ENCODE measurements around the gene RDH8. TPM values are rescaled to one million over a fixed set of nuclear protein-coding genes. Genes with fewer than 3 reads are reported as not detected.

RDH8 gene
- total and polyA plus RNA-seq, 4 donors: not detected

DNA sequence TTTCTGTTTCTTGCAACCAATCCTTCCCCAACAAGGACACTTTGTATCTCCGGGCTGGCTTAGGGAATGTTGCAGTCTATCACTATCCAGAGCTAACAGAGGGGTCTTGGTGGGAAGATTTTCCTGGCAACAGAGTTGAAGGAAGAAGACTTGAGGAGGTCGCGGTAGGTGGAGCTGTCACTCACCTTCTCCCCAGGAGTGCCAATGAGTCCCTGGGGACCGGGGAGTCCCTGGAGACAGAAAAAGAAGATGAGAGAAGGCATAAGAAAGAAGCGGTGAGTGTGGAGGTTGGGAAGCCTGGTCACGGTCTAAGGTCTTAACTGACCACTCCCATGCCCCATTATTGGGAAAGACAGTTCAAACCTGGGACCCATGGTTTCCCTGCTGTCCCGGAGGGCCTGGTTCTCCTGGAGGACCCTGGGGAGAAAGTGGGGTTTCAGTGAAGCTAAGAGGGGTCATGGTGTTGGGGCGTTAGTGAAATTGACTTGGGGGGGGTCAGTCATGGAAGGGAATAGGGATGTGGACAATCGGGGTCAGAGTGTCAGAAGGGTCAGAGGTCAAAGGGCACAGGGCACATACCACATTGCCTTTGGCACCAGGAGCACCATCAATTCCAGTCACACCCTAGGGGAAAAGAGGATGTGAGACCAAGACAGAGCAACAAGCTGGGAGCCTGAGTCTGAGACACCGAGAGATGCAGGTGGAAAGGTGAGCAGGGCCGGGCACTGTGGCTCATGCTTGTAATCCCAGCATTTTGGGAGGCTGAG is 21.7 kb upstream of the RDH8 start:
- 76% methylated on average over 11 of the region's 11 CpGs for WGBS
- H3K9ac ChIP-seq (ENCODE audit: low read depth in 1 of 2, low read length in 2 of 2): no peak overlapping the region
- H3K4me1 ChIP-seq (ENCODE audit: control insufficient read depth in 4 of 4, insufficient read depth in 4 of 4, low read length in 3 of 4): no peaks in the 10 kb centered on the region
- no peaks in the 10 kb centered on the region for H3K27me3 ChIP-seq (ENCODE audit: control insufficient read depth in 4 of 4, insufficient read depth in 4 of 4, low read length in 3 of 4)
- H3K27ac ChIP-seq (ENCODE audit: low read depth in 1 of 2, low read length in 2 of 2): no peak overlapping the region
- no peak overlapping the region for H3K4me3 ChIP-seq (ENCODE audit: low read depth in 1 of 3, low read length in 3 of 3)
- DNase-seq (ENCODE audit: low spot score): no peak
- no peaks in the 10 kb centered on the region for H3K9me3 ChIP-seq (ENCODE audit: control insufficient read depth in 4 of 4, low read length in 3 of 4)
- H3K36me3 ChIP-seq (ENCODE audit: control insufficient read depth in 4 of 4, insufficient read depth in 3 of 4, low read depth in 1 of 4, low read length in 3 of 4): peaks cover 0 to 3% (median 0%) of the 10 kb centered on the region in 4 donors
- no peak for TF ChIP-seq RXRA (IDR thresholded peaks at IDR 0.05)
- TF ChIP-seq NR2F2 (IDR thresholded peaks at IDR 0.05): peak; percentile 24

DNA sequence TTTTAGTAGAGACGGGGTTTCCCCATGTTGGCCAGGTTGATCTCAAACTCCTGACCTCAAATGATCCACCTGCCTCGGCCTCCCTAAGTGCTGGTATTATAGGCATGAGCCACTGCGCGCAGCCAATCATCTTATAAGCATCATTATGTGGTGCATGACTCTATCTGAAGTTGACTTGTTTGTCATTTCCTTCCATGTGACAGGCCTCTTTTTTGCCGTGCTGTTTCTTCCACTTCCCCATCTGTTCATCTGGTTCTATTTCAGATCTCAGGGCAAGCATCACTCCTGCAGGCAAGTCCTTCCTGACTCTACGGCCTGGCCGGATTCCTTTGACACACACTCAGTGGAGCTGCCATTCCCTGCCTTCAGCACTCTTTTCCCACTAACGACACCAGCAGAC is 18.2 kb upstream of the RDH8 start:
- no peak overlapping the region for H3K4me3 ChIP-seq (ENCODE audit: low read depth in 1 of 3, low read length in 3 of 3)
- no peaks in the 10 kb centered on the region for H3K27me3 ChIP-seq (ENCODE audit: control insufficient read depth in 4 of 4, insufficient read depth in 4 of 4, low read length in 3 of 4)
- no peaks in the 10 kb centered on the region for H3K9me3 ChIP-seq (ENCODE audit: control insufficient read depth in 4 of 4, low read length in 3 of 4)
- no peak for DNase-seq (ENCODE audit: low spot score)
- peaks cover 0 to 3% (median under 1%) of the 10 kb centered on the region in 4 donors for H3K4me1 ChIP-seq (ENCODE audit: control insufficient read depth in 4 of 4, insufficient read depth in 4 of 4, low read length in 3 of 4)
- peaks cover 0 to 3% (median 0%) of the 10 kb centered on the region in 4 donors for H3K36me3 ChIP-seq (ENCODE audit: control insufficient read depth in 4 of 4, insufficient read depth in 3 of 4, low read depth in 1 of 4, low read length in 3 of 4)
- TF ChIP-seq EGR1 (IDR thresholded peaks at IDR 0.05; ENCODE audit: low read depth in 2 of 2) (no peak), RXRA (IDR thresholded peaks at IDR 0.05) (no peak), RAD21 (IDR thresholded peaks at IDR 0.05) (no peak)
- no peak overlapping the region for H3K27ac ChIP-seq (ENCODE audit: low read depth in 1 of 2, low read length in 2 of 2)
- WGBS: 82% methylated on average over 8 of the region's 8 CpGs
- H3K9ac ChIP-seq (ENCODE audit: low read depth in 1 of 2, low read length in 2 of 2): no peak overlapping the region

DNA sequence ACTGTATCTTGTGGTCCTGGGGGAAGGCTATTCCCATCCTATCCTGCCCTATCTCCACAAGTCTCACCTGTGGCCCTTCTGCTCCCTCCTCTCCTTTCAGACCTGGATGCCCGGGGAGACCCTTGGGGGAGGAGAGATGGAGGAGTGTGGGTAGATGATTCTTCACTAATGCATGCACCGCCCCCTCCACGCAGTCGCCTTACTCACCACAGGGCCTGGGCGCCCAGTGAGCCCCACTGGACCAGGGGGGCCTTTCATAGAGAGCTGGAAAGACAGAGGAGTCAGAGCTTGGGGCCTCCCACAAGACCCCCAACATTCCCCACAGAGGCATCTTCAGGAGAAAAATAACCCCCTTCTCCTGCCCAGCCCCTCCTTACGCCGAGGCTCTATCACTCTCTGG is 17.3 kb upstream of the RDH8 start:
- no peaks in the 10 kb centered on the region for H3K9me3 ChIP-seq (ENCODE audit: control insufficient read depth in 4 of 4, low read length in 3 of 4)
- H3K27me3 ChIP-seq (ENCODE audit: control insufficient read depth in 4 of 4, insufficient read depth in 4 of 4, low read length in 3 of 4): no peaks in the 10 kb centered on the region
- peaks cover 0 to 3% (median 0%) of the 10 kb centered on the region in 4 donors for H3K36me3 ChIP-seq (ENCODE audit: control insufficient read depth in 4 of 4, insufficient read depth in 3 of 4, low read depth in 1 of 4, low read length in 3 of 4)
- H3K4me1 ChIP-seq (ENCODE audit: control insufficient read depth in 4 of 4, insufficient read depth in 4 of 4, low read length in 3 of 4): peaks cover 0 to 9% (median 4%) of the 10 kb centered on the region in 4 donors
- TF ChIP-seq HNF4G (IDR thresholded peaks at IDR 0.05): no peak
- TF ChIP-seq, protein P1, sequence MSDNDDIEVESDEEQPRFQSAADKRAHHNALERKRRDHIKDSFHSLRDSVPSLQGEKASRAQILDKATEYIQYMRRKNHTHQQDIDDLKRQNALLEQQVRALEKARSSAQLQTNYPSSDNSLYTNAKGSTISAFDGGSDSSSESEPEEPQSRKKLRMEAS (IDR thresholded peaks at IDR 0.05): no peak
- TF ChIP-seq JUND (IDR thresholded peaks at IDR 0.05): no peak
- TF ChIP-seq GABPA (IDR thresholded peaks at IDR 0.05 in 1 of 2, conservative IDR thresholded peaks at IDR 0.05 in 1 of 2): no peak
- no peak for TF ChIP-seq NR2F2 (IDR thresholded peaks at IDR 0.05)
- TF ChIP-seq TAF1 (conservative IDR thresholded peaks at IDR 0.05): no peak
- TF ChIP-seq, protein P2, sequence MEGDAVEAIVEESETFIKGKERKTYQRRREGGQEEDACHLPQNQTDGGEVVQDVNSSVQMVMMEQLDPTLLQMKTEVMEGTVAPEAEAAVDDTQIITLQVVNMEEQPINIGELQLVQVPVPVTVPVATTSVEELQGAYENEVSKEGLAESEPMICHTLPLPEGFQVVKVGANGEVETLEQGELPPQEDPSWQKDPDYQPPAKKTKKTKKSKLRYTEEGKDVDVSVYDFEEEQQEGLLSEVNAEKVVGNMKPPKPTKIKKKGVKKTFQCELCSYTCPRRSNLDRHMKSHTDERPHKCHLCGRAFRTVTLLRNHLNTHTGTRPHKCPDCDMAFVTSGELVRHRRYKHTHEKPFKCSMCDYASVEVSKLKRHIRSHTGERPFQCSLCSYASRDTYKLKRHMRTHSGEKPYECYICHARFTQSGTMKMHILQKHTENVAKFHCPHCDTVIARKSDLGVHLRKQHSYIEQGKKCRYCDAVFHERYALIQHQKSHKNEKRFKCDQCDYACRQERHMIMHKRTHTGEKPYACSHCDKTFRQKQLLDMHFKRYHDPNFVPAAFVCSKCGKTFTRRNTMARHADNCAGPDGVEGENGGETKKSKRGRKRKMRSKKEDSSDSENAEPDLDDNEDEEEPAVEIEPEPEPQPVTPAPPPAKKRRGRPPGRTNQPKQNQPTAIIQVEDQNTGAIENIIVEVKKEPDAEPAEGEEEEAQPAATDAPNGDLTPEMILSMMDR (IDR thresholded peaks at IDR 0.05; ENCODE audit: low read depth, low read length, missing input control): no peak
- no peak for TF ChIP-seq SP1 (IDR thresholded peaks at IDR 0.05)
- no peak for TF ChIP-seq EGR1 (IDR thresholded peaks at IDR 0.05; ENCODE audit: low read depth in 2 of 2)
- TF ChIP-seq, protein P3, sequence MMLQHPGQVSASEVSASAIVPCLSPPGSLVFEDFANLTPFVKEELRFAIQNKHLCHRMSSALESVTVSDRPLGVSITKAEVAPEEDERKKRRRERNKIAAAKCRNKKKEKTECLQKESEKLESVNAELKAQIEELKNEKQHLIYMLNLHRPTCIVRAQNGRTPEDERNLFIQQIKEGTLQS (IDR thresholded peaks at IDR 0.05): no peak
- TF ChIP-seq, protein P4, sequence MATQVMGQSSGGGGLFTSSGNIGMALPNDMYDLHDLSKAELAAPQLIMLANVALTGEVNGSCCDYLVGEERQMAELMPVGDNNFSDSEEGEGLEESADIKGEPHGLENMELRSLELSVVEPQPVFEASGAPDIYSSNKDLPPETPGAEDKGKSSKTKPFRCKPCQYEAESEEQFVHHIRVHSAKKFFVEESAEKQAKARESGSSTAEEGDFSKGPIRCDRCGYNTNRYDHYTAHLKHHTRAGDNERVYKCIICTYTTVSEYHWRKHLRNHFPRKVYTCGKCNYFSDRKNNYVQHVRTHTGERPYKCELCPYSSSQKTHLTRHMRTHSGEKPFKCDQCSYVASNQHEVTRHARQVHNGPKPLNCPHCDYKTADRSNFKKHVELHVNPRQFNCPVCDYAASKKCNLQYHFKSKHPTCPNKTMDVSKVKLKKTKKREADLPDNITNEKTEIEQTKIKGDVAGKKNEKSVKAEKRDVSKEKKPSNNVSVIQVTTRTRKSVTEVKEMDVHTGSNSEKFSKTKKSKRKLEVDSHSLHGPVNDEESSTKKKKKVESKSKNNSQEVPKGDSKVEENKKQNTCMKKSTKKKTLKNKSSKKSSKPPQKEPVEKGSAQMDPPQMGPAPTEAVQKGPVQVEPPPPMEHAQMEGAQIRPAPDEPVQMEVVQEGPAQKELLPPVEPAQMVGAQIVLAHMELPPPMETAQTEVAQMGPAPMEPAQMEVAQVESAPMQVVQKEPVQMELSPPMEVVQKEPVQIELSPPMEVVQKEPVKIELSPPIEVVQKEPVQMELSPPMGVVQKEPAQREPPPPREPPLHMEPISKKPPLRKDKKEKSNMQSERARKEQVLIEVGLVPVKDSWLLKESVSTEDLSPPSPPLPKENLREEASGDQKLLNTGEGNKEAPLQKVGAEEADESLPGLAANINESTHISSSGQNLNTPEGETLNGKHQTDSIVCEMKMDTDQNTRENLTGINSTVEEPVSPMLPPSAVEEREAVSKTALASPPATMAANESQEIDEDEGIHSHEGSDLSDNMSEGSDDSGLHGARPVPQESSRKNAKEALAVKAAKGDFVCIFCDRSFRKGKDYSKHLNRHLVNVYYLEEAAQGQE (IDR thresholded peaks at IDR 0.05): no peak
- no peak overlapping the region for H3K27ac ChIP-seq (ENCODE audit: low read depth in 1 of 2, low read length in 2 of 2)
- no peak overlapping the region for H3K4me3 ChIP-seq (ENCODE audit: low read depth in 1 of 3, low read length in 3 of 3)
- DNase-seq (ENCODE audit: low spot score): no peak
- no peak overlapping the region for H3K9ac ChIP-seq (ENCODE audit: low read depth in 1 of 2, low read length in 2 of 2)
- WGBS: 84% methylated on average over 7 of the region's 7 CpGs
